HG03196 (cell line): ENCODE data around the gene SGK2.
A peak's percentile ranks its signal among the peaks of the same experiment; 100 is the strongest.
"Not testable (repeated sequence)": the region's sequence is repeated elsewhere in the genome, so short reads cannot be mapped to it uniquely, and the experiment has no call there.

Experiments
- ATAC-seq: cut with Tn5 transposase; IDR thresholded peaks from one replicate; pipeline ENCODE4 v1.9.1; 2021; ENCODE audit not compliant: unreplicated experiment

The SGK2 gene

GRCh38 chr20:43590392-43591303, 31.8 kb downstream of the SGK2 start, which contains the start of gene IFT52:
Gene IFT52, plus strand, starts transcription at chr20:43590937. Its CDS starts 3,762 bp downstream, at chr20:43594699.
- peak; percentile 99 for ATAC-seq

DNA sequence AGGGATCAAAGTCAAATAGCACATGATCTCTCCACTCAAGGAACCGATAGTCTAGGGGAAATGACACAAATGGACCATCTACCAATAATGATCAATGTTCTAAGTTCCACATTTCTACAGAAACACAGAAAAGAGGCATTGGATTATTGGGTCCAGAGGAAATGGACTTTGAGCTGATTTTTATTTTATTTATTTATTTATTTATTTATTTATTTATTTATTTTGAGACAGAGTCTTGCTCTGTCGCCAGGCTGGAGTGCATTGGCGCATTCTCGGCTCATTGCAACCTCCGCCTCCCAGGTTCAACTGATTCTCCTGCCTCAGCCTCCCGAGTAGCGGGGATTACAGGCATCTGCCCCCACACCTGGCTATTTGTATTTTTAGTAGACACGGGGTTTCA, 43.1 kb downstream of the SGK2 start:
- not testable (repeated sequence) for ATAC-seq

DNA sequence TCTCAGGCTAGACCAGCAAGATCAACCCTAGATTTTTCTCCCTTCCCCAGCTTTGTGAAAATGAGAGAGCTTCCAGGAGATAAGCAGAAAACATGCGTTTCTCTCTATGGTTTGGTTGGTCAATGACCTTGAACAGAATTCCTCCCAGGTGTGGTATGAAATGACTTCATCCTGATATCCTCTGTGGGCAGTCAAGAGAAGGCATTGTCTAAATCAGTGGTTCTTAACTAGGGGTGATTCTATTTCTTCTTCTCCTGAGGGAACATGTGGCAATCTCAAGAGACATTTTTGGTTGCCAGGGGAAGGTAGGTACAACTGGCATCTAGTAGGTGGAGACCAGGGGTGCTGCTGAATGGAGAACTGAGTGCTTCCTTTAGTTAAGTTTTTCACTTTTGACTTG, 44.3 kb downstream of the SGK2 start:
- no peak for ATAC-seq

DNA sequence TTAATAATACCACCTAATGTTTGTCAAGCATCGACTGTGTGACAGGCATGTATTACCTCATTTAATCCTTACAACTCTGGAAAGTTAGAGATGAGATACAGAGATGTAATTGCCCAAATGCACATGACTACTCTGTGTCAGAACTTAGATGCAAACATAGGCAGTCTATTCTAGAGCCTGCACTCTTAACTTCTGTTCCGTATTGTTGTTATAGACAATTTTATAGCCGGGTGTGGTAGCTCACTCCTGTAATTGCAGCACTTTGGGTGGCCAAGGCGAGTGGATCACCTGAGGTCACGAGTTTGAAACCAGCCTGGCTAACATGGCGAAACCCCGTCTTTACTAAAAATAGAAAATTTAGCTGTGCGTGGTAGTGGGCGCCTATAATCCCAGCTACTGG, 46.9 kb downstream of the SGK2 start:
- no peak for ATAC-seq

GRCh38 chr20:43607278-43607677, 48.5 kb downstream of the SGK2 start:
- ATAC-seq = not testable (repeated sequence)

DNA sequence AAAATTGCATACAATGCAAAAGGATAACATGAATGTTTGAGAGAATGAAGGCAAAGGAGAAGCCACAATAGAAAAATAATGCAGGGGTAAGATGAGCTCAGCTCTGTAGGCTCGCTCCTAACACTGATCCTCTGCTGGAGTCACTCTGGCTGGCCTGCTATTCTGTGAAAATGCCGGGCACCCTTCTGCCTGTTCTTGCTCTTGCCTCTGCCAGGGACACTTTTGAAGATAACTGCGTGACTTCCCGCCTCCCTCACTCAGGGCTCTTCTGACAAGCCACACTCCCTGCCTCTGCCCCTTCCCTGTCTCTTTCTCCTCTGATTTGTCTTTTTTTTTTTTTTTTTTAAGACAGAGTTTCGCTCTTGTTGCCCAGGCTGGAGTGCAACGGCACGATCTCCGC, 72.8 kb downstream of the SGK2 start:
- ATAC-seq = no peak
